ENCODE measurements around the gene AEN.

AEN gene

DNA sequence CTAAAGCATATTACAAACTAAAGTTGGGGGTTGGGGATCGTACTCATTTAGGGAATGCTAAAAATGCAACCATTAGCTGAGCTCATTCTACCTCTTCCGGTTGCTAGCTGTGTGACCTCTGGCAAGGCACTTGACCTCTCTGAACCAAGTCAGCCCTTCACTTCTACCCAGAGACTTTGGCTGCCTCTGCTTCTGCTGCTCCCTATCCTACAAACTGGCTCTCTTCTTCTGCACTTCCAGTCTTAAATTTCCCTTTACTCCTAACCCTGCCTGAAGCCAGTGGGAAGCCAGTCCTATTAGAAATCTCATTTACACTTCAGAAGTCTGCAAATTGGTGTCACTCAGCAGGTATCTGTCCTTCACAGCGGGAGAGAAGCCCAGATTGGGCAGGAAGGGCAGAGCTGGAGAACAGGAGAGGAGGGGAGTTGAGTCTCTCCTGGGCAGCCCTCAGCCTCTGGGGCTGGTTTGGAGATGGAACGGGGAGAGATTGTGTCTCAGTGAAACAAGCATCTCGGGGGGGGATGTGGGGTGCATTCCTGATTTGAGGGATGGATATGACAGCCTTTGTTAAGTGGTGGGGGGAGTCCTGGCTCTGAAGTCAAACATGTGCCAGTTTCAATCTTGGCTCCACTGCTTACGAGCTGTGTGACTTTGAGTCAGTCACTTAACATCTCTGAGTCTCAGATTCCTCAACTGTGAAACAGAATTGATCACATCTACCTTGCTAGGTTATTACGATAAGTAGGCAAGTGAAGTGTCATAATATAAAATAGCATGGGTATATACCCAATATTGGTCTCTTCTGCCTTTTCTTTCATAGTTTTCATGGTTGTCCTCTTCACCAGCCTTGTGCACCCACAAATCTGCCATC is 7.8 kb upstream of the AEN start:
- DNase-seq (ENCODE audit: low read depth in 2 of 2), result no peak

DNA sequence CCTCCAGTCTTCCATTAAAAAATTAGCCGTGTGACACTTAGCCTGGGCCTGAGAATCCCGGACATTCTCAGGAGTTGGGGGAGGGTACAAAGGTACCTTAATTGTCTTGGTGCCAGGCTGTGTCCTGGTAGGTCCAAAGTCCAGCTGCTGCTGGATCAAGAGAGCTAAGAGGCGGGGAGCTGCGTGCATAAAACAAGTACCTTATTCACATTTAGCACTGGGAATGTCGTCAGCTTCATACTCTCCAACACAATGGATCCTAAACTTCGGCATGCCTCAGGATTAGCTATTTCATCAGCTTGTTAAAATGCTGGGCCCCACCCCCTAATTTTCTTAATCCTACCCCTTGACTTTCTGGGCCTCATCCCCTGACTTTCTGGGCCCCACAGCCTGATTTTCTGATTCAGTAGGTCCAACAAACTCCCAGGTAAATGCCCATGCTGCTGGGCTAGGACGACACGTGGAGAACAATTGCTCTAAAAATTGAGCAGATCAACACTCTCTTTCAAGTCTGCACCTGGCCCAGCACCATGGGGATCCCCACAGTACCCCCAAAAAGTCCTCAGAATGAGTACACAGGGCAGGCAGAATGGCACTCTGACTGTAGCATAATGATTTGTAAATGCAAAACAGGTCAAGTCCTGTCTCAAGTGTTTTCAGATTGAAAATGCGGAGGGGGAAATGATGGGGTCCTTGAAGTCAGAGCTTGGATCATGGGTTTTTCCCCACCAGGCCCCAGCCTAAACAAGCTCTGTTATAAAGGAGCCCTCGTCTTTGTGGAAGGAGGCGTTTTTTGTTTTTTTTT is 5.6 kb upstream of the AEN start:
- DNase-seq (ENCODE audit: low read depth in 2 of 2), result no peak

DNA sequence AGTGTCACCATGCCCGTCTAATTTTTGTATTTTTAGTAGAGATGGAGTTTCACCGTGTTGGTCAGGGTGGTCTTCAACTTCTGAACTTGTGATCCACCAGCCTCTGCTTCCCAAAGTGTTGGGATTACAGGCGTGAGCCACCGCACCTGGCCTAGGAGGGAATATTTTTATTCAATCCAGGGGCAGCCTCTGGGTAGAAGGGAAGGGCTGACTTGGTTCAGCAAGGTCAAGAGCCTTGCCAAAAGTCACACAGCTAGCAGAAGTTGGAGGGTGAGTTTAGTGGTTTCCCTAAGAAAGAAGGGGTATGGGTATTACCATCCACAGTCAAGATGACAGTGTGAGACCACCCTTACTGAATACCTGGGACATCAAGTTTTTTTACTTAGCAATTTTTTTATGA is 4.9 kb upstream of the AEN start:
- no peak for DNase-seq (ENCODE audit: low read depth in 2 of 2)

DNA sequence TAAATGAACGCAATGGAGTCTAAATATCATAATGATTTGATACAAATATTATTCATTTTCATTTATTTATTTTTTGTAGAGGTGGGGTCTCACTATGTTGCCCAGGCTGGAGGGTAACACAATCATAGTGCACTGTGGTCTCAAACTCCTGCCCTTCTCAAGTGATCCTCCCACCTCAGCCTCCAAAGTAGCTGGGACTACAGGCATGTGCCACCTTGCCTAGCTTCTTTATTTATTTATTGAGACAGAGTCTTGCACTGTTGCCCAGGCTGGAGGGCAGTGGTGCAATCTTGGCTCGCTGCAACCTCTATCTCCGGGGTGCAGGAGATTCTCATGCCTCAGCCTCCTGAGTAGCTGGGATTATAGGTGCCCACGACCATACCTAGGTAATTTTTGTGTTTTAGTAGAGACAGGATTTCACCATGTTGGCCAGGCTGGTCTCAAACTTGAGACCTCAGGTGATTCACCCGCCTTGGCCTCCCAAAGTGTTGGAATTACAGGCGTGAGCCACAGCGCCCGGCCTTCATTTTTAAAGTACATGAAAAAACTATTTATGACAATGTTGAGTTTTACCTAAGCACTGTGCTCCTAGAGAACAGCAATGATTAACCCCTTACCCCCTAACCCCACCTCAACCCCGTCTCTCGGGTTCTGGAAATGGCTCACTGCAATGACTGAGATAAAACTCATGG is 4.0 kb upstream of the AEN start:
- DNase-seq (ENCODE audit: low read depth in 2 of 2), result no peak

DNA sequence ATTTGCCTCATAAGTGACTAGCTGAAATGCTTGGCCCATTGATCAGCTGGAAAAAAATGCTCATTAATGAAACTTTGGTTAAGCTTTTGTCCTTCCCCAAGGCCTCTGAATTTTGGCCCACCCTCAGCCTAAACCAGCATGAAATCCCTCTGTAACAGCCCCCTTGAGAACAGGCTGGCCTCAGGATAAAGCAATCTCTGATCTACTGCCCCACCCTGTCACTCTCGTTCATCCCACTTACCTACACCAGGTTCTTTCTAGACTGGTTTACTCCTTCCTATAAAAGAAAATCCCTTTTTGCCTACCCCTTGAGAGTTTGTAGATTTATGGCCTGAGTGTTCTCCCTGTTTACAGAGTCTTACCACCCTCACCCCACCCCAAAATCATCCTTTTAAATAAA is 3.4 kb upstream of the AEN start:
- no peak for DNase-seq (ENCODE audit: low read depth in 2 of 2)

DNA sequence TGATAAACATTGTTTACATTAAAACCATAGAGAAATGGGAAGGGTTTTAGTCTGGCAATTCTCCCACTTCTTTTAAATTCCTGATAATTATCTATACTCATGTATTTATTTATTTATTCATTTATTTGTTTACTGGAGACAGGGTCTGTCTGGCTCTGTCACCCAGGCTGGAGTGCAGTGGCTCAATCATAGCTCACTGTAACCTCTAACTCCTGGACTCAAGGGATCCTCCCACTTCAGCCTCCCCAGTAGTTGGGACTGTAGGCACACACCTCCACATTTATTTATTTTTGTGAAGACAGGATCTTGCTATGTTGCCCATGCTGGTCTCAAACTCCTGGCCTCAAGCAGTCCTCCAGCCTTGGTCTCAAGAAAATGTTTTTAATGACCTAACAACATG is 2.5 kb upstream of the AEN start:
- no peak for DNase-seq (ENCODE audit: low read depth in 2 of 2)

DNA sequence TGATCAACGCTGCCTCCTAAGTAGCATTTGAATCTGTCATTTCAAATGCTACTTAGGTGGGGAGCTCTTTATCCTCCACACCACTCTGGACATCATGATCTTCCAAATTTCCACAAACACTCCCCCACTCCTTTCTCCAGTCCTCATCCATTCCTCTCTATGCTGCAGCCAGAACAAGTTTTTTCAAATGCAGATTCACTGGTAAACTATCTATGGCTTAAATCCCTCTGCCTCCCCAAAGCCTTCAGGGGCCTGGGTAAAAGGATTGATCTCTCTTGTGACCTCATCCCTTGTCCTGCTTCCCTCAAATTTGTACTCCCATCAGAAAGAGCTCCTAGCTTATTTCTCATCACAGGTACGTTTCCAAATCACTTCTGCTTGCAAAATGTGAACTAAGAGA is 1.3 kb upstream of the AEN start:
- no peak for DNase-seq (ENCODE audit: low read depth in 2 of 2)

DNA sequence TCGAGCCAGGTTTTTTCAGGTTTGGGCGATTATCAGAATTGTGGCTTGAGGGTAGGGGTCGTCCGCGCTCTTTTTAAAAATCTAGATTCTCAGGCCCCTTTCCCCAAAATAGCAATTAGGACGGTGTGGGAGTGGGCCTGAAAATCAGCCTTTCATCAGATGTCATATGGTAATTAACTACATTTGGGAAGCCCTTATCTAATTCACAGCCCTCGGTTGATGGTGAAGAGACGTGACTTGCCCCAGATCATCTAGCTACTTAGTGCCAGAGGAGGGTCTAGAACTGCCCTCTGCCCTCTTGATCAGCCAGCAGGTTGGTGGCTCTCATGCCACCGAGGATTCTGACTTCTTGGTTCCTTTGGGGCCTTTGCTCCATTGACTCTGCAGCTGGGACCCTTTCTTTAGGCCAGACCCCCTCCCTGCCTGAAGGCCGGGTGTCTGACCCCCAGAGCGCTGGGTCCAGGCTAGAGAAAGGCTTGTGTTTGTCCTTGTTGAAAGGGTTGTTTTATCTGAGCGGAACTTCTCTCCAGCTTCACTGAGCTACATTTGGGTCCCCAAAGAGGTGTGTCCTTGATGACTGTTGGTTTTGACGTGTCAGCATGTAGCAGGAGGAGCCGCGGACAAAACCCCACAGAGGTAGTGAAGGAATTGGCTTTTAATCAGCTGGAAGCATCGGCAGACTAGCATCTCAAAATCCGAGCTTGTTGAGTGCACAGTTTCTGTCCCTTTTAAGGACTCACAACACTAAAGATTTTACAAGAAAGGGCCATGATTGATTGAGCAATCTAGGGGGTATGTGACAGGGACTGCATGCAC is 857 bp downstream of the AEN start:
- no peak for DNase-seq (ENCODE audit: low read depth in 2 of 2)

DNA sequence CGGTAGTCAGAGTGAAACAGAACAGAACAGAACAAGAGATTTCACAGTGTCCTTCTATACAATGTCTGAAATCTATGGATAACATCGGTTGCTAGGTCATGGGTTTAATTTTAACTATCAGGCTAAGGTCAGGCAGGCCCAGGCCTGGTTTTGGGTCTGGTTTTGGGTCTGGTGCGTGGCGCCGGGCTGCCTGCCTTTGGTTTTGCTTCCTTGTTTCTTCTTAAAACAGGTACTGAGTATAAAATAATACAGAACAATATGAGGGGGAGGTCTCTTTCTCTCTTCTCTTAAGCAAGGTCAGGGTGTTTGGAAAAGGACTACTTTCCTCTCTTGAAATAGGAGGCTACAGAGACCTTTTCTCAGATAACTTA is 1.4 kb downstream of the AEN start:
- DNase-seq (ENCODE audit: low read depth in 2 of 2), result no peak

DNA sequence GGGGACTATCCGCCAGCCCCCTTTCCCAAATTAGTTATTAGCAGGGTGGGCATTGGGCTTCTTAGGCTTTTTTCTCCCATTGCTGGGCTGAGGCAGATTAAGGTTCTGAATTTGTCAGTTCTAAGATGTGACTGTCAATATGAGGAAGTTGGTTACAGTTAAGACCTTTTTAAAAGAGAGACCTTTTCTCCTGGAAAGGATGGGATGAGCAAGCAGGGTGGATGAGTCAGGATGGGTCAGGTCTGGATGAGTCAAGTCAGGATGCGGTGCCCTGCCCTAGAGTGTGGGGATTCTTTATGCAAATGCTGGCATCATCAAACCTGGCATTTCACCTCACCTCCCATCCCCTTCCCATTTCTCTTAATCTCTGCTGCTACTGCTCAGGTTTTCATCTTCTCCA is 1.9 kb downstream of the AEN start:
- DNase-seq (ENCODE audit: low read depth in 2 of 2), result no peak

DNA sequence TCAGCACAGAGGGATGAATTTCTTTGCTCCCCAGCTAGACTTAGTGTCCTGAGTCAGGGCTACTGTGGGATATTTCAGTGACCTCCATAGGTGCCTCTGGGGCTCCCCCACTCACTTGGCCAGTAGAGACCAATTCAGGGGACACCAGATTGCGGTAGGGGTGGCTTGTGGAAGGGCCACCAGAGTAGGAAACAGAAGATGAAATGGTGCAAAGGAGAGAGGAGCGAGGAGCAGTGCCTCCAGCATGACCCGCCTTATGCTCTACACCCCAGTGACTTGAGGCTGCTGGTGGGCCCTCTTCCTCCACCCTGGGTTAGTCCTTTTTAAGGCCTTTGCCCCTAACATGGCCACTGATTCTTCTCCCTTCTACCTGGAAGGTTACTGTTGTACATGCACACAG is 2.5 kb downstream of the AEN start:
- DNase-seq (ENCODE audit: low read depth in 2 of 2), result no peak

DNA sequence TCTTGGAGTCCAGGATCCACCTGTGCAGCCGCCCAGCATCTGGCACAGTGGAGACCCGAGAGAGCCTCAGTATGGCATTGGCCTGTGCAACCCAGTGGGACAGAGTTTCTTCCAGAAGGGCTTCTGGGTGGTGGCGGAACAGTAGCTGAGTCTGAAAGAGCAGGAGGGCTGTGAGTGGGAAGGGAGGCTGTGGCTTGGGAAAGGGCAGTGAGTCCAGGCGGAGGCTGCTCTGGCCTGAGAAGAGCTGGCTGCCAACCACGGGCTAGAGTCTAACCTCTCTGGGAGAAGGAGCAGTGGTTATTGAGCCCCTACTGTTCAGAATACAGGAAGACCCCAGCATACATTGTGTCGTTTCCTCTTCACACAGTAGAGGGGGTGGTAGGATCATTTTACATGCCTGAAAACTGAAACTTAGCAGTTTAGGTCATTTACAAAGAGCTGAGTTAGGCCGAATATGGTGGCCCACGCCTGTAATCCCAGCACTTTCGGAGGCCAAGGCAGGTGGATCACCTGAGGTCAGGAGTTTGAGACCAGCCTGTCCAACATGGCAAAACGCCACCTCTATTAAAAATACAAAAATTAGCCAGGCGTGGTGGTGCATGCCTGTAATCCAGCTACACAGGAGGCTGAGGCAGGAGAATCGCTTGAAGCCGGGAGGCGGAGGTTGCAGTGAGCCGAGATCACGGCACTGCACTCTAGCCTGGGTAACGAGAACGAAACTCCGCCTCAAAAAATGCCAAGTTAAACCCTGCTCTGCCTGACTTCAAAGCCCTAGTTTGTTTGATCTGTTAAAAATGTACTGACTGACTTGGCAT is 3.2 kb downstream of the AEN start:
- DNase-seq (ENCODE audit: low read depth in 2 of 2), result no peak

DNA sequence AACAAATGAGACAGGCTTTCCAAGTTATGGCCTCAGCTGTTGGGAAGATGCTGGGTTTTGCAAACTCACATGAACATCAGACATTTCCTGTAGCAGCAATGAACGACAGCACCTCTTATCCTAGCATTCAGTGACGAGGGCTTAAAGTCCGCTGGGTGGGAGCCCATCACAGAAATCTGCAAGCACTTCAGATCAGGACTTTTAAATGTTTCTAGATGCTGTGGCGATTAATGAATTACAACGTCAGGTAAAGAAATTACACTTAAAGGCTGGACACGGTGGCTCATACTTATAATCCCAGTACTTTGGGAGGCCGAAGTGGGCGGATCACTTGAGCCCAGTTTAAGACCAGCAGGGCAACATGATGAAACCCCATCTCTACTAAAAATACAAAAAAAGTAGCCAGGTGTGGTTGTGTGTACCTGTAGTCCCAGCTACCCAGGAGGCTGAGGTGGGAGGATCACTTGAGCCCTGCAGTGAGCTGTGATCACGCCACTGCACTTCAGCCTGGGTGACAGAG is 3.9 kb downstream of the AEN start:
- DNase-seq (ENCODE audit: low read depth in 2 of 2), result no peak

DNA sequence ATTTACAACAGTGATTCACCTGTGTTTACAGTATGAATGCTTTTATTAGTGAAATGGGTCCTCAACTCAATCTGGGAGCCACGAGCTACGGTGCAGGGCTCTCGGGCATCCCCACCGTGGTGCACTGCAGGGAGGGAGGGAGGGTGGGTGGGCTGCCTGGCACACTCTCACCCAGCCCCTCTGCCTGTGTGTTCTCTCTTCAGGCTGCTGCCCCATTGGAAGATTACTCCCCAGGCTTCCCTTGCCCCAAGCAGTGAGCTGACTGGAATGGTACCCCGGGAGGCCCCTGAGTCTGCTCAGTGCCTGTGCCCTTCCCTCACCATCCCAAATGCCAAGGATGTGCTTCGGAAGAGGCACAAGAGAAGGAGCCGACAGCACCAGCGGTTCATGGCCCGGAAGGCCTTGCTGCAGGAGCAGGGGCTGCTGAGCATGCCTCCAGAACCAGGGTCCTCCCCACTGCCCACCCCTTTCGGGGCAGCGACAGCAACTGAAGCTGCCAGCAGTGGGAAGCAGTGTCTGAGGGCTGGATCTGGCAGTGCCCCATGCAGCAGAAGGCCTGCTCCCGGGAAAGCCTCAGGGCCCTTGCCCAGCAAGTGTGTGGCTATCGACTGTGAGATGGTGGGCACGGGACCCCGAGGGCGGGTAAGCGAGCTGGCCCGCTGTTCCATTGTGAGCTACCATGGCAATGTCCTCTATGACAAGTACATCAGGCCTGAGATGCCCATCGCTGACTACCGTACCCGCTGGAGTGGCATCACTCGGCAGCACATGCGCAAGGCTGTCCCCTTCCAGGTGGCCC is 5.0 kb downstream of the AEN start:
- DNase-seq (ENCODE audit: low read depth in 2 of 2), result no peak

DNA sequence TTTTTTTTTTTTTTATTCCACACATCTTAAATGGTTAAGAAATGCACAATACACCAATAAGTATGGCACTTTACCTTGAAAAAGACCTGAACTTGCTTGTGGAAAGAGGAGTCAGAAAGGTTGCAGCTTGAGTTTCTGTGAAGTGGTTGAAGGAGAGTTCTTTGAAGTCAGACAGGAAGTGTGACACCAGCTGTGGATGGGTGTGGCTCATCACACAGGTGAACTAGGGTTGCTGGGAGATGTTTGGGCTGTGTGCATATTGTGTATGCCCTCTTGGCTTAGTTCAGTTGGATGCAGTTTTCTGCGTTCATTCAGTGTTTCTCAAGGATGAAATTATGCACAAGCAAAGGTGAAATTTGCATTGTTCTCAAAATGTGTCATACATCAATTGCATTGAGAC is 6.3 kb downstream of the AEN start:
- no peak for DNase-seq (ENCODE audit: low read depth in 2 of 2)

DNA sequence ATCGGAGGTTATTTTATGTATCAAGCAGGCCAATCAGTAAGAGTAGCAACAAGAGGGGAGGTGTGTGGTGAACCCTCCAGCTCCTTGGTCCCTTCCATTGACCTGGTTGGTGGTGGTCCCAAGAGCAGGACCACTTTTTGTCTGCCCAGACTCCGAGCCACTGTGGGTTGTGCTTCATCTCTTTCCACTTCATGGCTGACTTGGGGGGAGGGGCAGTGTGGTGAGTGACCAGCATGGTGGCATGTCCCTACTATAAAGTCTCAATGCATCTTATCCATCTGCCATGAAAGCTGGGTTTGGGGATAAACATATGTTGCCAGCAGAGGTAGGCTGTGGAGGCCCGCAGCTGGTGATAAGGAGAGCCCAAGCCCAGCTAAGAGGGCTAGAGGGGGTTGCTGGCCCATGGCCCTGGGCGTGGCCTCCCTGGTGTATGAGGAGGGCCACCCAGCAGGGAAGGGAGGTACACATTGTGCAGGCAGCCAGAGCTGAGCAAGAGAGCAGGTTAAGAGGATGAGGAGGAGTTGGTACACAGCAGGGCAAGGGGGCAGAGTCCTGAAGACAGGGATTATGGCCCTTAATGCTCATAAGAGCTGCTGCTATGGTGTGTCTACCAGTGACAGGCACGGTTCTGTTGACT is 7.0 kb downstream of the AEN start:
- no peak for DNase-seq (ENCODE audit: low read depth in 2 of 2)

DNA sequence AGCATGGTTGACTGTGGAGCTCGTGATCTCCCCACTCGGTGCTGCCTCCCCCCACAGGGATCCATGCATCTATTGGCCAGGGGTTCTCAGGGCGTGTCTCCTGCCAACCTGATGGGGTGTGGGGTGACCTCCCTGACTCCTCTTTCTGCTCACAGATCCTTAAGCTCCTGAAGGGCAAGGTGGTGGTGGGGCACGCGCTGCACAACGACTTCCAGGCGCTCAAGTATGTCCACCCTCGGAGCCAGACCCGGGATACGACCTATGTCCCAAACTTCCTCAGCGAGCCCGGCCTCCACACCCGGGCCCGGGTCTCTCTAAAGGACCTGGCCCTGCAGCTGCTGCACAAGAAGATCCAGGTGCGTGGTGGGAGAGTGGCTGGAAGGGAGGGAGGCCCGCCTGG is 7.9 kb downstream of the AEN start:
- DNase-seq (ENCODE audit: low read depth in 2 of 2), result no peak

DNA sequence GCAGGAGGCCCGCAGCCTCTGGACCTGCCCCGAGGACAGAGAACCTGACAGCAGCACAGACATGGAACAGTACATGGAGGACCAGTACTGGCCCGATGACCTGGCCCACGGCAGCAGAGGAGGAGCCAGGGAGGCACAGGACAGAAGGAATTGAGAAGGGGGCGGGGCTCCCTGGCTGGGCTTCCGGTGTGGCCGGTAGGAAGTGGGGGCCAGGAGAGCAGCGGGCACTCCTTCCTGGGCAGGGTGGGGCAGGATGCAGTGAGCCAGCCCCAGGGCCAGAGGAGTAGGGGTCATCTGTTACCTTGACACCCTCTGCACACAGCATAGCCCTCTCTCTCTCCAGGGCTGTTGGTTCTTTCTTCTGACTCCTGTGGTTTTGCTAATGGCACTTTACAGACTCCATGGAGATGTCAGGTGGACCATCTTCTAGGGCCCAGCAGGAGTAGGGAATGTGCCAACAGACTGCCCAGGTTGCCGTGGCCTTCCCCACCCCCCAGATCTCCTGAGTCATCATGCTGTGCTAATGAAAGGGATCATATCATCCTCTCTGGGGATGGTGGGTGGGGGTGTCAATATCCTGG is 9.1 kb downstream of the AEN start:
- no peak for DNase-seq (ENCODE audit: low read depth in 2 of 2)

All from stimulated activated CD8-positive, alpha-beta memory T cell treated with anti-CD3 and anti-CD28 coated beads, Interleukin-2, amount 100 ng/mL, for 48 hours (primary cell).